HG03039 (cell line): ENCODE measurements around the gene CPD.
"Not testable (repeated sequence)": the region's sequence is repeated elsewhere in the genome, so short reads cannot be mapped to it uniquely, and the experiment has no call there.

Experiments used
- ATAC-seq: cut with Tn5 transposase; IDR thresholded peaks from one replicate; pipeline ENCODE4 v1.9.1; 2021; ENCODE audit warnings: mild to moderate bottlenecking, moderate library complexity; ENCODE audit not compliant: unreplicated experiment

CPD gene

GRCh38 chr17:30381340-30381659 lies 2.6 kb downstream of the CPD start:
- ATAC-seq = no peak

GRCh38 chr17:30382345-30382744 lies 3.6 kb downstream of the CPD start:
- no peak for ATAC-seq

- no peak for ATAC-seq
These were observed 9.8 kb downstream of the CPD start for GRCh38 chr17:30388321-30389179.

GRCh38 chr17:30389756-30390300 lies 11.1 kb downstream of the CPD start:
- no peak for ATAC-seq

GRCh38 chr17:30391534-30391933 lies 12.8 kb downstream of the CPD start:
- ATAC-seq = no peak

- ATAC-seq = no peak
These were observed 14.8 kb downstream of the CPD start for GRCh38 chr17:30393491-30393890.

GRCh38 chr17:30393911-30394867 lies 15.5 kb downstream of the CPD start:
- ATAC-seq = no peak

- ATAC-seq = no peak
These were observed 16.8 kb downstream of the CPD start for GRCh38 chr17:30395398-30396022.

GRCh38 chr17:30396129-30396528 lies 17.4 kb downstream of the CPD start:
- ATAC-seq = no peak

GRCh38 chr17:30396612-30397011 lies 17.9 kb downstream of the CPD start:
- ATAC-seq = no peak

GRCh38 chr17:30398328-30399041 lies 19.8 kb downstream of the CPD start:
- no peak for ATAC-seq

- no peak for ATAC-seq
These were observed 22.4 kb downstream of the CPD start for GRCh38 chr17:30401097-30401496.

- no peak for ATAC-seq
These were observed 26.4 kb downstream of the CPD start for GRCh38 chr17:30405161-30405560.

GRCh38 chr17:30410627-30411026 lies 31.9 kb downstream of the CPD start:
- not testable (repeated sequence) for ATAC-seq

GRCh38 chr17:30412008-30412496 lies 33.3 kb downstream of the CPD start:
- ATAC-seq = not testable (repeated sequence)

- no peak for ATAC-seq
These were observed 34.4 kb downstream of the CPD start for GRCh38 chr17:30413109-30413508.

- no peak for ATAC-seq
These were observed 35.8 kb downstream of the CPD start for GRCh38 chr17:30414486-30414885.

GRCh38 chr17:30415491-30415890 lies 36.8 kb downstream of the CPD start:
- ATAC-seq = no peak

GRCh38 chr17:30418070-30418469 lies 39.3 kb downstream of the CPD start:
- not testable (repeated sequence) for ATAC-seq

- ATAC-seq = no peak
These were observed 42.9 kb downstream of the CPD start for GRCh38 chr17:30421592-30421991.
